H54 (cell line): ENCODE results near the gene NME3.

Experiments used
- DNase-seq: peaks from one replicate; pipeline ENCODE4 v3.0.0; 2011; ENCODE audit warnings: low spot score, mixed read lengths; ENCODE audit not compliant: insufficient read length
- FAIRE-seq: peaks from 3 replicates; lab custom pipeline; 2011; peaks lifted over from hg19 to GRCh38; lab: Jason Lieb, UNC
- POLR2A ChIP-seq: IDR thresholded peaks from 2 replicates; pipeline ENCODE4 v1.6.1; 2011; ENCODE audit warnings: low read depth, mild to moderate bottlenecking, low read length

Gene NME3

DNA sequence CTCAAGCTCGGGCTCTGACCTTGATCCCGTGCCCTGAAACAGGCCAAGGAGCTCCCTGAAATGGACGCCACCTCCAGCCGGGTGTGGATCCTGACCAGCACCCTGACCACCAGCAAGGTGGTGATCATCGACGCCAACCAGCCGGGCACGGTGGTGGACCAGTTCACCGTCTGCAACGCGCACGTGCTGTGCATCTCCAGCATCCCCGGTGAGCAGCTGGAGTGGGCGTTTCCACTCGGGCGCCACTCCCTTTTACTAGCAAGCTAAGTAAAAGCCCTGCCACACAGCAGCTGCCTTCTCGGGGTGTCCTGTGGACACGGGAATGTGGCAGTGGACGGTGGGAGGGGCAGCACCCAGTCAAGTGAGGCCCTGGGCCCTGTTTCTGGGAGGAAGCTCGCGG lies 6.4 kb downstream of the NME3 start:
- no peak for TF ChIP-seq POLR2A
- no peak for DNase-seq
- FAIRE-seq = no peak

DNA sequence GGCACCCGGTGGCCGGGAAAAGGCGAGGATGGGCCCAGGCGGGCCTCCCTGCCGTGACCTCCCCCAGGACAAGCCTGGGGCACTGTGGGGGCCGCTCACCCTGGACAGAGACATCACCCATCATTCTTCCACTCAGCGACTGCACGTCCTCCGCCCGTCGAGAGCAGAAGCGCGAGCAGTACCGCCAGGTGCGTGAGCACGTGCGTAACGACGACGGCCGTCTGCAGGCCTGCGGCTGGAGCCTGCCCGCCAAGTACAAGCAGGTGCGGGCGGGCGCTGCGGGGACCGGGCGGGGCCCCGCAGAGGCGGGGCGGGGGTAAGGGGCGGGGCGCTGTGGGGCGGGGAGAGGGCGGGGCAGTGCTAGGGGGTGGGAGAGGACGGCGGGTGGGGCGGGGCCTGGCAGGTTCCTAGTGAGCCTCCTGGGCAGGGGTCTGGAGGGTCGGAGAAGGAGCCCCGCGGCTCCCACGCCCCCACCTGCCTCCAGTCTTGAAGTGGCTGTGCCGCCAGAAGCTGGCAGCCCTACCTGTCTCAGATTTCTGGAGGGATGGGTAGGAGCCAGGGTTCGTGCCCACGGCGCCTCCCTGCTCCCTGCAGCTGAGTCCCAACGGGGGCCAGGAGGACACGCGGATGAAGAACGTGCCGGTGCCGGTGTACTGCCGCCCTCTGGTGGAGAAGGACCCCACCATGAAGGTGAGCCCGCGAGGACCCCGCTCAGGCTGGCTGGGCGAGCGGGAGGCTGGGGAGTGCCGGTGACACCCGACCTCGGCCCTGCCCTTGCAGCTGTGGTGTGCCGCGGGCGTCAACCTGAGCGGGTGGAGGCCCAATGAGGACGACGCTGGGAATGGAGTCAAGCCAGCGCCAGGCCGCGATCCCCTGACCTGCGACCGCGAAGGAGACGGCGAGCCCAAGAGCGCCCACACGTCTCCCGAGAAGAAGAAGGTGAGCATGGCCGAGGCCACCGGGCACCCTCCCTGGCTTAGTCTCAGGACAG lies 7.5 kb downstream of the NME3 start:
- DNase-seq (no peak), FAIRE-seq (no peak)
- no peak for TF ChIP-seq POLR2A

DNA sequence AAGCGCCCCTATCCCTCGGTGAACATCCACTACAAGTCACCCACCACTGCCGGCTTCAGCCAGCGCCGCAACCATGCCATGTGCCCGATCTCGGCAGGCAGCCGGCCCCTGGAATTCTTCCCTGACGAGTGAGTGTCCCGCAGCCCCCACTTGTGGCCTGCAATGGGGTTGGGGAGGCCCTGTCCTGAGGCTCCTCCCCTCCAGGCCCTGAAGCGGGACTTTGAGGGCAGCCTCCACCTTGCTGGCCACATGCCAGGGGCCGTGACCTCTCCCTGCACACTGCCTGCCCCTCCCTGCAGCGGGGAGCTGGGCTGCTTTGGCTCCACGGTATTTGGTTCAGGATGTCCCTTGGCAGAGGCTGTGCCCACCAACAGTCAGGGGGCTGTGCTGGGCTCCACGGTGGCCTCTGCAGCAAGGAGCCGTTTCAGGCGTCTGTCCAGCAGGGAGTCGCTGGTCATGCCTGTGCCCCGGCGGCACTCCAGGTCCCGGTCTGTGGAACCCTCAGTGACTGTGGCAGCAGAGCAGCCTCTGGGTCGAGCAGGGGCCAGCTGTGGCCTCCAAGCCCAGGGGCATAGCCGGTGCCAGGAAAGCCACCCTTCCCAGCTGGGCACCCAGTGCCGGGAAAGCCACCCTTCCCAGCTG lies 8.3 kb downstream of the NME3 start:
- TF ChIP-seq POLR2A = no peak
- DNase-seq (no peak), FAIRE-seq (no peak)

DNA sequence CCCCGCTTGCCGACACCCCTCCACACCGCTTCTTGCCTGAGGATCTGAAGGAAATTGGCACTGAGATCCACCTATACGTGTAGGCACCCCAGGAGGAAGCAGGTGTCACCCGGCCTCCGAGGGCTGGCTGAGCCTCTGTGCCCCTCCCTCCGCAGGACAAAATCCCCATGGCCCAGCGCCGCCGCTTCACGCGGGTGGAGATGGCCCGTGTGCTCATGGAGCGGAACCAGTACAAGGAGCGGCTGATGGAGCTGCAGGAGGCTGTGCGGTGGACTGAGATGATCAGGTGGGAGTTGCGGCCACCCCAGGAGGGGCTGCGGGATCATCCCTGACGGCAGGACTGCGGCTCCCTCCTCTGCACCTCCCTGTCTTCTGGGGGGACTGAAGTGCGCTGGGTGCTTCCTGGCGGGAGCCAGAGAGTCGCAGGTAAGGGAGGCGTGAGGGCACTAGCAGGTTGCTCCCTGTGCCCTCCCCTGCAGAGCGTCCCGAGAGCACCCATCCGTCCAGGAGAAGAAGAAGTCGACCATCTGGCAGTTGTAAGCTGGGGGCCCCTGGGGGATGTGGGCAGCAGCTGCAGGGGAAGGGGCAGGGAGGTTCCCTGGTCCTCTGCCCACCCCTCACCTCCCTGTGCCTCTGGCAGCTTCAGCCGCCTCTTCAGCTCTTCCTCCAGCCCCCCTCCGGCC lies 9.0 kb downstream of the NME3 start:
- FAIRE-seq (no peak), DNase-seq (no peak)
- TF ChIP-seq POLR2A = no peak

DNA sequence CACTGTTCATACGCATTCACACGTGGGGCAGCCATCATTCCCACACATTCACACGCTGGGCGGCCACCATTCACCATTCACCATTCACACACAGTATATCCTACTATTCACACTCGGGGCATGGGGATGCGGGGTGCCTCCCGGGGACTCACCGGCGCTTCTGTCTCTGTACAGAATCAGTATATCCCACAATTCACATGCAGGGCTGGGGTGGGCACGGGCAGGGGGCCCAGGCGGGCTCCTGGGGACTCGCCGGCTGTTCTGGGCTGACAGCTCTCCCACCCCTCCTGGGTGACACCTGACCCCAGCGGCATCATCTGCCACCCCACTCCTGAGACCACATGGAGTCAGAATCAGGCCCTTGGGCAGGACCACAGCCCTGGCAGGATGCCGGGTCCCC lies 9.6 kb downstream of the NME3 start:
- no peak for FAIRE-seq
- no peak for TF ChIP-seq POLR2A

DNA sequence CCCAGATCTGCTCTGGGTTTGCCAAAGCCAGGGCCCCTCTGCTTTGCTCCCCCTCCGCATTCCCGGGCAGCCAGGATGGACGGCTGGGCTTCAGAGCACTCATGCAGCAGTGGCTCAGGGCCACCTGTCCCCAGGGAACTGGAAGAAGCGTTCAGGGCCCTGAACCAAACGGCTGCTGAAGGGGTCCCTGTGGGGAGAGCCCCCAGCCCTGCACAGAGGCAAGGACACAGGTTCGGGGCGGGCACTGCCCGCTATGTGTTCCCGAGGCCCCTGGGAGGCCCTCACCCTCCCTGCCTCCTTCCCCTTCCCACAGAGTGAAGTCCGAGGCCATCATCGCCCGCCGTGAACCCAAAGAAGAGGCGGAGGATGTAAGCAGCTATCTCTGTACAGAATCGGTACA lies 10.4 kb downstream of the NME3 start:
- TF ChIP-seq POLR2A = no peak
- FAIRE-seq (no peak), DNase-seq (no peak)

More for the DNA sequence above, 9.6 kb downstream of the NME3 start:
- no peak for DNase-seq

DNA sequence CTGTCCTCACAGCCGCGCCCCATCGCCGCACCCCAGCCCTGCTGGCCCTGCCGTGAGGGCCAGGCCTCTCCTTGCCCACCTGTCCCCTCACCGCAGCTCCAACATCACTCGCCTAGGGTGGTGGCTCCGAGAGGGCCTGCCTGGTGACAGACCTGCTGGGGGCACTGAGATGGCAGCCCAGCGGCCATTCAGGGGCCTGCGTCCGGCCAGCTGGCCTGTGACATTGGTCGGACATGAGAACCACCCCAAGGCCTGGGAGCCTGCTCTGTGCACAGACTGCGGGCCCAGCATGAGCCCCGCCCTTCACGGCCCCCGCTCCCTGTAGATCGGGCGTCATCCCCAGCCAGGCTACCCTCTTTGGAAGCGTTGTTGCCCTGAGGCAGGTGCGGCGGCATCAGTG lies 11.8 kb downstream of the NME3 start:
- DNase-seq (no peak), FAIRE-seq (no peak)
- no peak for TF ChIP-seq POLR2A

DNA sequence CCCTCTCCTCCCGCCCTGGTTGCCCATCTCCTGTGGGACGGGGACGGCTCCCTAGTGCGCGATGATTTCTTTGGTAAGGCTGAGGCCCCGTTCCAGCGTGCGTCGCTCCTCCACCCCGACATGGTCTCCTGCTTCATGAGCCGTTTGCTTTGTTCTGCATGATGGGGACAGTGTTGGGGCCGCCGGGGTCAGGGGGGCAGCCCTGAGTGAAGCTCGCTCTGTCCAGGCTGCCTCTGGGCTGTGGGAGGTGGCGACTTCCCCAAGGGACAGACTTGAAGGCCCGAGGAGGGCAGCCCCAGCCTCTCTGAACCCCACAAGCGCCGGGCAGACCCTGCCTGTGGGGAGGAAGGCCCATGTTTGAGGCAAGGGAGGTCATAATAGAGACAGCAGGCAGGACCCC lies 12.4 kb downstream of the NME3 start:
- no peak for TF ChIP-seq POLR2A
- no peak for FAIRE-seq
- no peak for DNase-seq

DNA sequence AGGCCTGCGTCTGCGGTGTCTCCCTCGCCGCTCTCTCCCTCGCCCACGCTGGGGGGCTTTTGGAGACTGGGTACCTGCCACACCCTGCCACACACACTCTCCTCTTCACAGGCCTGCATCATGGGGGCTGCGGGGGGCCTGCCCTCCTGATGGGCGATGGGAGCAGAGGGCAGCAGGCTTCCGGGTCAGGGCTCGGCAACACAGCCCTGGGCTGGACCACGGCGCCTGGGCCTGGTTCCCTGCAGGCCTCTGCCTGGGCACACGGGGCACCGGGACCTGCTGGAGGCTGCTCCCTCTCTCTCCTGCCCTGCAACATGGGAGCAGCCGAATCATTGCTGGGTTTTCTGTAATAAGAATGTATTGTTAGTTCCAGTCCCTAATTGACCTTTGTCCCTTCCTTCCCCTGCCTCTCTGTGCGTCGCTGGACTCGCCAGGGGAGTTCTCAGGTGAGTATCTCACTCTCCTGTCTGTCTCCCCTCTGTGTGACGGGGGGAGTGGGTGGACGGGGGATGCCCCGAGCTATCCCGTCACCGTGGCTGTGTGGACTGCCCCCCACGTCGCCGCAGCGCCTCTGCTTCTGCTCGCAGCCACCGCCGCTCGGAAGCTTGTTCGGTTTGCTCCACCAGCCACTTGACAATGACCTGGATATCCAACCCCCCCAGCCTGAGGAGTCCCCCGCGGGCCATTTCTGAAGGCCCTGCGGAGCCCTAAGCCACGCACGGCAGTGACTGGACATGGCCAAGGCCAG lies 13.5 kb downstream of the NME3 start:
- FAIRE-seq (no peak), DNase-seq (no peak)
- no peak for TF ChIP-seq POLR2A

DNA sequence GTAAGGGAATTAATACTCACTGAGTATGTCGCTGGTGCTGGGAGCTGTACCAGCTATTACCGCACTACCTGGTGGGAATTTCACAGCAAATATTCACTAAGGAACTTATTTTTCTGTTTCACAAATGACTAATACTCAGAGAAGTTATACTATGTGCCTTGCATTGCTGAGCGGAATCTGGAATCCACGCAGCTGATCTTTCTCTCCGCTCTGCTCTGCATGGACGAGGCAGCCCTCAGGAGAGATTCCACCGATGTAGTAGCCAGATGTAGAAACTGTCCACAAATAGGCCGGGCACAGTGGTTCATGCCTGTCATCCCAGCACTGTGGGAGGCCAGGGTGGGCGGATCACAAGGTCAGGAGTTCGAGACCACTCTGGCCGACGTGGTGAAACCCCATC lies 17.1 kb downstream of the NME3 start:
- TF ChIP-seq POLR2A = no peak
- DNase-seq = no peak
- no peak for FAIRE-seq

DNA sequence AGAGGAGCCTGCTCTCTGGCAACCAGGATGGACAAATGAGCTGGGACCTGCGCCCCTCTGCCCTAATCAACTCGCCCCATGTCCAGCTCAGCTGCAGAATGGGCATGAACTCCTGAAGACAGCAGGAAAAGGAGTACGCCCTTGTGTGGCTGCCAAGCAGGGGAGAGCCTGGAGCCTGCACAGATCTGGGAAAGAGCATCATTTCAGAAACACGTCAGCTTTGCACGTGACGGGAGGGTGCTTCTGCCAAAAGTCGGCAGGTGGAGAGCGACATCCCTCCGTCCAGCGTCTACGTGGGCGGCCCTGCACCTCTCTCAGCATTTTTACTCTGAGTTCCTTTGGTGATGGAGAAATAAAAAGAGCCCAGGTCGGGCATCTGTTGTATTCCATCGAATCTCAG lies 18.5 kb downstream of the NME3 start:
- TF ChIP-seq POLR2A = no peak
- FAIRE-seq (no peak), DNase-seq (no peak)

DNA sequence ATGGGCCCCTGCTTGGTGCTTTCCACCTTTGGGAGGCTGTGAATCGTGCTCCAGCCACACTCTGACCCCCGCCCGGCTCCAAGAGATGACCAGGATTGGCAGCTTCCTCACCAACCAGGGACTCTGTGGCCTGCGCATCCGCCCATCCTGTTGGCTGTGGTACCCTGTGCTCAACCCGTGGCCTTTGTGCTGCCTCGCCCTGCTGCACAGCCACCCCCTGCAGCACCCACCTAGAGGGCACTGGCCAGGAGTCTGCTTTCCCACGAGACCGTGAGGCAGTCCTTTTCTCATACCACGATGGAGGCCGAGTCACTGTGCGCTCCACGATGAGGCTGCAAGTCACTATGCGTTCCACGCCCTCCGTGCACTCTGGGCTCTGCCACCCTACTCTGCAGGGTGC lies 19.4 kb downstream of the NME3 start:
- DNase-seq (no peak), FAIRE-seq (no peak)
- no peak for TF ChIP-seq POLR2A
